Liver (tissue), 9 donors: ENCODE measurements around the gene PIAS4. TPM values are rescaled to one million over a fixed set of nuclear protein-coding genes. Genes with fewer than 3 reads are reported as not detected.
"Not testable (repeated sequence)": the region's sequence is repeated elsewhere in the genome, so short reads cannot be mapped to it uniquely, and the experiment has no call there.

Source experiments
- DNase-seq: peaks from one replicate; pipeline ENCODE4 v3.0.0-alpha.2; 2017; ENCODE audit warnings: low spot score
- H3K27ac ChIP-seq, 2 donors: one replicate each; pipeline ENCODE4 v1.7.0; 2013; ENCODE audit warnings: inconsistent platforms in 2 of 2, low read length in 2 of 2, control low read depth in 1 of 2, low read depth in 1 of 2, mild to moderate bottlenecking in 1 of 2
- H3K27me3 ChIP-seq, 4 donors: one replicate each; pipeline versions ENCODE4 v1.6.1 to v1.7.0; 2013; ENCODE audit warnings: low read length in 3 of 4, inconsistent platforms in 1 of 4, mild to moderate bottlenecking in 1 of 4, moderate library complexity in 1 of 4; ENCODE audit not compliant: control insufficient read depth in 4 of 4, insufficient read depth in 4 of 4
- H3K36me3 ChIP-seq, 4 donors: one replicate each; pipeline versions ENCODE4 v1.6.1 to v1.7.0; 2013; ENCODE audit warnings: low read length in 3 of 4, mild to moderate bottlenecking in 3 of 4, low read depth in 1 of 4, moderate library complexity in 1 of 4; ENCODE audit not compliant: control insufficient read depth in 4 of 4, insufficient read depth in 3 of 4
- H3K4me1 ChIP-seq, 4 donors: one replicate each; pipeline versions ENCODE4 v1.6.1 to v1.7.0; 2013; ENCODE audit warnings: low read length in 3 of 4, mild to moderate bottlenecking in 3 of 4, moderate library complexity in 1 of 4; ENCODE audit not compliant: control insufficient read depth in 4 of 4, insufficient read depth in 4 of 4
- H3K4me3 ChIP-seq, 3 donors: one replicate each; pipeline versions ENCODE4 v1.6.1 to v1.7.0; 2013; ENCODE audit warnings: low read length in 3 of 3, control low read depth in 1 of 3, low read depth in 1 of 3, mild to moderate bottlenecking in 1 of 3
- H3K9ac ChIP-seq, 2 donors: one replicate each; pipeline ENCODE4 v1.7.0; 2013; ENCODE audit warnings: low read length in 2 of 2, mild to moderate bottlenecking in 2 of 2, moderate library complexity in 2 of 2, control low read depth in 1 of 2, low read depth in 1 of 2
- H3K9me3 ChIP-seq, 4 donors: one replicate each; pipeline versions ENCODE4 v1.6.1 to v1.7.0; 2013; ENCODE audit warnings: low read length in 3 of 4; ENCODE audit not compliant: control insufficient read depth in 4 of 4
- ATF3 ChIP-seq: IDR thresholded peaks from 2 replicates; pipeline ENCODE4 v1.6.1; 2016; ENCODE audit warnings: antibody characterized with exemption
- CTCF ChIP-seq: fragments of 150-350 bp; IDR thresholded peaks from 2 replicates; pipeline ENCODE4 v1.5.1; 2017; ENCODE audit warnings: improper control_type of control experiment, low read depth, low read length; ENCODE audit not compliant: missing input control
- EGR1 ChIP-seq, 2 donors: IDR thresholded peaks; 2 replicates each; pipeline ENCODE4 v1.6.1; 2016 to 2018; ENCODE audit warnings: antibody characterized with exemption in 2 of 2, low read depth in 2 of 2
- FOXA1 ChIP-seq: IDR thresholded peaks from 2 replicates; pipeline ENCODE4 v1.6.1; 2016; ENCODE audit warnings: antibody characterized with exemption
- FOXA2 ChIP-seq: IDR thresholded peaks from 2 replicates; pipeline ENCODE4 v1.6.1; 2016; ENCODE audit warnings: antibody characterized with exemption
- GABPA ChIP-seq, 2 donors: IDR thresholded peaks in 1 of 2; conservative IDR thresholded peaks in 1 of 2; 2 replicates each; pipeline ENCODE4 v1.6.1; 2016; ENCODE audit warnings: antibody characterized with exemption in 2 of 2, mild to moderate bottlenecking in 1 of 2, moderate library complexity in 1 of 2
- HNF4A ChIP-seq, 2 donors: conservative IDR thresholded peaks; 2 replicates each; pipeline ENCODE4 v1.6.1; 2016; ENCODE audit warnings: antibody characterized with exemption in 2 of 2, mild to moderate bottlenecking in 2 of 2
- HNF4G ChIP-seq: IDR thresholded peaks from 2 replicates; pipeline ENCODE4 v1.6.1; 2016; ENCODE audit warnings: antibody characterized with exemption
- JUND ChIP-seq, 2 donors: IDR thresholded peaks; 2 replicates each; pipeline ENCODE4 v1.6.1; 2016; ENCODE audit warnings: antibody characterized with exemption in 2 of 2
- MAX ChIP-seq: IDR thresholded peaks from 2 replicates; pipeline ENCODE4 v1.6.1; 2016; ENCODE audit warnings: antibody characterized with exemption
- NR2F2 ChIP-seq: IDR thresholded peaks from 2 replicates; pipeline ENCODE4 v1.6.1; 2016; ENCODE audit warnings: antibody characterized with exemption
- RAD21 ChIP-seq, 2 donors: IDR thresholded peaks; 2 replicates each; pipeline ENCODE4 v1.6.1; 2016; ENCODE audit warnings: antibody characterized with exemption in 2 of 2, mild to moderate bottlenecking in 2 of 2
- RXRA ChIP-seq, 2 donors: IDR thresholded peaks; 2 replicates each; pipeline ENCODE4 v1.6.1; 2017 to 2018; ENCODE audit warnings: antibody characterized with exemption in 2 of 2, mild to moderate bottlenecking in 1 of 2
- SP1 ChIP-seq: IDR thresholded peaks from 2 replicates; pipeline ENCODE4 v1.6.1; 2018; ENCODE audit warnings: antibody characterized with exemption, mild to moderate bottlenecking
- TAF1 ChIP-seq: conservative IDR thresholded peaks from 2 replicates; pipeline ENCODE4 v1.6.1; 2016; ENCODE audit warnings: antibody characterized with exemption, mild to moderate bottlenecking
- YY1 ChIP-seq: IDR thresholded peaks from 2 replicates; pipeline ENCODE4 v1.6.1; 2016; ENCODE audit warnings: antibody characterized with exemption, mild to moderate bottlenecking
- ZBTB33 ChIP-seq: IDR thresholded peaks from 2 replicates; pipeline ENCODE4 v1.6.1; 2016; ENCODE audit warnings: antibody characterized with exemption
- WGBS: extraction: QIAGEN DNeasy Blood & Tissue Kit; methylation state at CpG from one replicate; pipeline ENCODE4 v1.1.7; 2013; 5-methylcytosine and 5-hydroxymethylcytosine counted together
- polyA plus RNA-seq, 2 donors: library from polyadenylated mRNA; stranded (reverse) in 1 of 2; unstranded in 1 of 2; fragments of 200-250 nt in 1 of 2; fragments of >200 nt in 1 of 2; fragmentation: Nextera tagmentation in 1 of 2; extraction: Ambion mirVana in 1 of 2; gene quantifications; one replicate each; pipeline versions ENCODE4 v1.2.1 to v1.2.3, GENCODE V29; 2013 to 2015
- total RNA-seq, 2 donors: library from RNA; depleted of rRNA; stranded (reverse); fragments of >200 nt; gene quantifications; one replicate each; pipeline ENCODE4 v1.2.3, GENCODE V29; 2014
- donor health status: healthy.
- donor health status: healthy.
- donor health status: healthy.
- donor health status: healthy.
- donor health status: healthy.

The PIAS4 gene
- total and polyA plus RNA-seq, 4 donors = 5.6 to 14.1 (median 10.6) TPM

GRCh38 chr19:3966051-3967017, 41.2 kb upstream of the PIAS4 start:
- no peaks in the 10 kb centered on the region for H3K9me3 ChIP-seq
- no peak overlapping the region for H3K4me3 ChIP-seq
- H3K27ac ChIP-seq = peak overlapping the region in 1 of 2 donors; percentile 20
- no peak for DNase-seq
- H3K27me3 ChIP-seq = no peaks in the 10 kb centered on the region
- peak; percentile 19 to 24 for TF ChIP-seq HNF4A (conservative IDR thresholded peaks at IDR 0.05)
- TF ChIP-seq JUND (IDR thresholded peaks at IDR 0.05) = no peak
- 83% methylated on average over 30 of the region's 30 CpGs for WGBS
- peaks cover 4 to 22% (median 13%) of the 10 kb centered on the region in 4 donors for H3K4me1 ChIP-seq
- peaks cover under 1 to 44% (median 21%) of the 10 kb centered on the region in 4 donors for H3K36me3 ChIP-seq
- H3K9ac ChIP-seq = no peak overlapping the region

- 93% methylated on average over 12 of the region's 12 CpGs for WGBS
- not testable (repeated sequence) for DNase-seq
- peaks cover 4 to 25% (median 13%) of the 10 kb centered on the region in 4 donors for H3K4me1 ChIP-seq
Observed at GRCh38 chr19:3967983-3968382, 39.6 kb upstream of the PIAS4 start.

GRCh38 chr19:3968556-3969434, 38.7 kb upstream of the PIAS4 start:
- 64% methylated on average over 9 of the region's 9 CpGs for WGBS
- H3K9ac ChIP-seq = peak overlapping the region; percentile 12 to 18
- no peaks in the 10 kb centered on the region for H3K27me3 ChIP-seq
- H3K4me1 ChIP-seq = peaks cover 4 to 25% (median 13%) of the 10 kb centered on the region in 4 donors
- H3K27ac ChIP-seq = peak overlapping the region; percentile 84 to 90
- peaks cover 0 to 24% (median 11%) of the 10 kb centered on the region in 4 donors for H3K36me3 ChIP-seq
- DNase-seq = no peak
- H3K4me3 ChIP-seq = no peak overlapping the region
- H3K9me3 ChIP-seq = no peaks in the 10 kb centered on the region
- peak; percentile 76 for TF ChIP-seq ATF3
- peak in 1 of 2 donors; percentile 25 for TF ChIP-seq RAD21 (IDR thresholded peaks at IDR 0.05)
- TF ChIP-seq HNF4G = no peak
- TF ChIP-seq FOXA2 = peak; percentile 94
- peak; percentile 86 for TF ChIP-seq FOXA1
- peak; percentile 92 for TF ChIP-seq NR2F2
- peak in 1 of 2 donors; percentile 60 for TF ChIP-seq GABPA (IDR thresholded peaks at IDR 0.05 in 1 of 2, conservative IDR thresholded peaks at IDR 0.05 in 1 of 2)
- TF ChIP-seq SP1 = peak; percentile 54
- TF ChIP-seq HNF4A (conservative IDR thresholded peaks at IDR 0.05) = no peak
- TF ChIP-seq MAX = no peak
- peak; percentile 99 for TF ChIP-seq JUND (IDR thresholded peaks at IDR 0.05)
- TF ChIP-seq TAF1 = no peak
- no peak for TF ChIP-seq ZBTB33
- peak; percentile 52 for TF ChIP-seq YY1
- TF ChIP-seq EGR1 (IDR thresholded peaks at IDR 0.05; ENCODE audit: low read depth in 2 of 2) = no peak
- TF ChIP-seq RXRA (IDR thresholded peaks at IDR 0.05) = peak; percentile 25 to 50
- no peak for TF ChIP-seq CTCF

More at GRCh38 chr19:3967983-3968382, 39.6 kb upstream of the PIAS4 start:
- Histone ChIP-seq H3K36me3 (peaks cover 0 to 32% (median 15%) of the 10 kb centered on the region in 4 donors), H3K27ac (peak overlapping the region; percentile 28 to 63)
- not testable (repeated sequence) for H3K9ac ChIP-seq, H3K4me3 ChIP-seq, H3K9me3 ChIP-seq, H3K27me3 ChIP-seq
